HCT116 (cell line): ENCODE measurements around the gene C10orf105.

Experiments
- CEBPB ChIP-seq: IDR thresholded peaks from 2 replicates; pipeline ENCODE4 v1.6.1; 2012; ENCODE audit warnings: low read depth
- EZH2 ChIP-seq: fragments of 200-600 bp; sonication (generic); IDR thresholded peaks from 2 replicates; pipeline ENCODE4 v1.6.1; 2017; ENCODE audit warnings: antibody characterized with exemption, mixed run types
- POLR2A ChIP-seq: IDR thresholded peaks from 2 replicates; pipeline ENCODE4 v1.7.0; 2011; ENCODE audit warnings: borderline replicate concordance; ENCODE audit not compliant: insufficient read depth, insufficient read length; ENCODE audit errors: extremely low read depth
- POLR2AphosphoS5 ChIP-seq: IDR thresholded peaks from 2 replicates; pipeline ENCODE4 v1.6.1; 2011; ENCODE audit warnings: mild to moderate bottlenecking, low read depth, low read length, moderate library complexity
- RAD21 ChIP-seq: IDR thresholded peaks from 2 replicates; pipeline ENCODE4 v1.6.1; 2012; ENCODE audit warnings: low read depth, mild to moderate bottlenecking
- SIN3A ChIP-seq: IDR thresholded peaks from 2 replicates; pipeline ENCODE4 v1.6.1; 2012; ENCODE audit warnings: low read depth
- SP1 ChIP-seq: IDR thresholded peaks from 2 replicates; pipeline ENCODE4 v1.6.1; 2012; ENCODE audit warnings: low read depth
- SRF ChIP-seq: IDR thresholded peaks from 2 replicates; pipeline ENCODE4 v1.6.1; 2012; ENCODE audit warnings: low read depth
- TCF7L2 ChIP-seq: IDR thresholded peaks from 2 replicates; pipeline ENCODE4 v1.7.0; 2011; ENCODE audit warnings: borderline replicate concordance, inconsistent platforms; ENCODE audit not compliant: insufficient read depth, insufficient read length; ENCODE audit errors: extremely low read depth
- YY1 ChIP-seq: IDR thresholded peaks from 2 replicates; pipeline ENCODE4 v1.6.1; 2011; ENCODE audit warnings: low read length, low read depth, moderate library complexity, mild to moderate bottlenecking; ENCODE audit not compliant: insufficient replicate concordance; ENCODE audit errors: extremely low read depth
- ZFX ChIP-seq: fragments of 450-650 bp; IDR thresholded peaks from 2 replicates; pipeline ENCODE4 v1.6.1; 2017
- ZNF274 ChIP-seq: fragments of 200-500 bp; sonication (Bioruptor generic); IDR thresholded peaks from 2 replicates; pipeline ENCODE4 v1.6.1; 2014; ENCODE audit warnings: mild to moderate bottlenecking, low read depth, low read length, inconsistent platforms
- TF ChIP-seq, protein P1 (sequence below), 3 experiments: fragments of 200-600 bp in 1 of 3; sonication (generic) in 1 of 3; IDR thresholded peaks in 2 of 3; conservative IDR thresholded peaks in 1 of 3; 2 replicates each; pipeline ENCODE4 v1.5.1; 2012 to 2017; ENCODE audit warnings: low read depth in 2 of 3, low read length in 2 of 3, antibody characterized with exemption in 1 of 3, borderline replicate concordance in 1 of 3, control low read depth in 1 of 3, mild to moderate bottlenecking in 1 of 3, mixed read lengths in 1 of 3, mixed run types in 1 of 3, moderate library complexity in 1 of 3; ENCODE audit not compliant: insufficient read depth in 1 of 3
- TF ChIP-seq, protein P2 (sequence below): IDR thresholded peaks from 2 replicates; pipeline ENCODE4 v1.6.1; 2012

DNA sequence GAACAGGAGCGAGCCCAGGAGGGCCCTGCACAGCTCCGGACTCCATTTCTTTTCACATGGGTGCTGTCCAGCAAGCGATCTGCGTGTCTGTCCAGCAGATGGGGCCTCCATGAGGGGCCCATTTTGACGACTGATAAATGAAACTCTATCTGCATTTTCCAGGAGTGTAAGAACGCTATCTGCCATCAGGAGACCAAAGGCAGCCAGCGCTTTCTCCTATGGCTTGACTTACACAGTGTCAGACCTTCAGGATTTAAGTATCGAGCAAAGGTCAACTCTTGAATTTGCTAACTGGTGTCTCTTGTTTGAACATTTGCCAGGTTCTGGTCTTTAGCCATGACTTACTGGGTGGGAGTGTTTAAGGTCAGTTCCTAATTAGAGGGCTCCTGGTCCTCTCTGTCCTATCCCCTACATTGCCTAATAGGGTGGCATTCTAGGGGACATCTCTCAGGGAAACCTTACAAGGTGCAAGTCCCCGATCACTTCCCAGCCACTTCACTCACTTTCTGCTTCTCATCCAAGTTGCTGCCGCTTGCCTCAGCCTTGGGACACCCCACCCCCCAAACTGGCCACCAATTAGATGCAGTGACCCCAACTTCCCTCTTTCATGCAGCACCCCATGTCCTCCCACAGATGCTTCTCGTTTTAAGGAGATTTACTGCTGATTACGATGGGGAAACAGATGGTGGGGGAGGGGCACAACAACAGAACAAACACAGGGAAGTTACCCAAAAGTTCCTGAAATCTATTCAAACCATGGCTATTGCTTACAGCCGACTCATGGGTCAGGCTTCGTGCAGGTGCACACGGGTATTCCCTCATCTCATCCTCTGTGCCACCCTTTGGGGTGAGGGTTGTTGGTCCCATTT, 33.7 kb upstream of the C10orf105 start:
- TF ChIP-seq, protein P1, sequence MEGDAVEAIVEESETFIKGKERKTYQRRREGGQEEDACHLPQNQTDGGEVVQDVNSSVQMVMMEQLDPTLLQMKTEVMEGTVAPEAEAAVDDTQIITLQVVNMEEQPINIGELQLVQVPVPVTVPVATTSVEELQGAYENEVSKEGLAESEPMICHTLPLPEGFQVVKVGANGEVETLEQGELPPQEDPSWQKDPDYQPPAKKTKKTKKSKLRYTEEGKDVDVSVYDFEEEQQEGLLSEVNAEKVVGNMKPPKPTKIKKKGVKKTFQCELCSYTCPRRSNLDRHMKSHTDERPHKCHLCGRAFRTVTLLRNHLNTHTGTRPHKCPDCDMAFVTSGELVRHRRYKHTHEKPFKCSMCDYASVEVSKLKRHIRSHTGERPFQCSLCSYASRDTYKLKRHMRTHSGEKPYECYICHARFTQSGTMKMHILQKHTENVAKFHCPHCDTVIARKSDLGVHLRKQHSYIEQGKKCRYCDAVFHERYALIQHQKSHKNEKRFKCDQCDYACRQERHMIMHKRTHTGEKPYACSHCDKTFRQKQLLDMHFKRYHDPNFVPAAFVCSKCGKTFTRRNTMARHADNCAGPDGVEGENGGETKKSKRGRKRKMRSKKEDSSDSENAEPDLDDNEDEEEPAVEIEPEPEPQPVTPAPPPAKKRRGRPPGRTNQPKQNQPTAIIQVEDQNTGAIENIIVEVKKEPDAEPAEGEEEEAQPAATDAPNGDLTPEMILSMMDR (IDR thresholded peaks at IDR 0.05 in 2 of 3, conservative IDR thresholded peaks at IDR 0.05 in 1 of 3; ENCODE audit: borderline replicate concordance in 1 of 3, insufficient read depth in 1 of 3, low read depth in 2 of 3, low read length in 2 of 3), result no peak
- no peak for TF ChIP-seq YY1
- no peak for TF ChIP-seq ZFX
- TF ChIP-seq RAD21, result no peak
- TF ChIP-seq EZH2, result no peak
- TF ChIP-seq ZNF274, result no peak
- no peak for TF ChIP-seq SRF
- TF ChIP-seq POLR2A, result no peak
- no peak for TF ChIP-seq CEBPB
- no peak for TF ChIP-seq SIN3A
- TF ChIP-seq, protein P2, sequence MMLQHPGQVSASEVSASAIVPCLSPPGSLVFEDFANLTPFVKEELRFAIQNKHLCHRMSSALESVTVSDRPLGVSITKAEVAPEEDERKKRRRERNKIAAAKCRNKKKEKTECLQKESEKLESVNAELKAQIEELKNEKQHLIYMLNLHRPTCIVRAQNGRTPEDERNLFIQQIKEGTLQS, result no peak
- TF ChIP-seq SP1, result no peak
- no peak for TF ChIP-seq TCF7L2
- TF ChIP-seq POLR2AphosphoS5, result no peak
